Measurements from ENCODE around the gene INKA2.

- TF ChIP-seq POLR2A (IDR thresholded peaks at IDR 0.05; ENCODE audit: low read length) (no peak), GATA1 (IDR thresholded peaks at IDR 0.05; ENCODE audit: low read depth, low read length) (no peak)
Observed at GRCh38 chr1:111727056-111727455, 12.1 kb downstream of the INKA2 start.

Data from erythroblast (primary cell).